Fibroblast of villous mesenchyme (primary cell): ENCODE data around the gene PDGFRB. TPM values are rescaled to one million over a fixed set of nuclear protein-coding genes. Genes with fewer than 3 reads are reported as not detected.

Experiments
- DNase-seq: peaks from one replicate; pipeline ENCODE4 v3.0.0-alpha.2; 2010; ENCODE audit warnings: low read depth
- H3K4me3 ChIP-seq: 2 replicates; pipeline ENCODE4 v1.5.1; 2011; ENCODE audit warnings: low read depth, mild to moderate bottlenecking, low read length
- total RNA-seq: library from RNA; depleted of rRNA; stranded (reverse); fragments of >200 nt; gene quantifications from 2 replicates; pipeline ENCODE4 v1.2.3, GENCODE V29; 2012
- TF ChIP-seq, protein P1 (sequence below): IDR thresholded peaks from 2 replicates; pipeline ENCODE4 v1.5.1; 2012; ENCODE audit warnings: low read depth, mild to moderate bottlenecking, low read length; ENCODE audit not compliant: insufficient read depth

The PDGFRB gene
- total RNA-seq, 1 donor, result 341 TPM

DNA sequence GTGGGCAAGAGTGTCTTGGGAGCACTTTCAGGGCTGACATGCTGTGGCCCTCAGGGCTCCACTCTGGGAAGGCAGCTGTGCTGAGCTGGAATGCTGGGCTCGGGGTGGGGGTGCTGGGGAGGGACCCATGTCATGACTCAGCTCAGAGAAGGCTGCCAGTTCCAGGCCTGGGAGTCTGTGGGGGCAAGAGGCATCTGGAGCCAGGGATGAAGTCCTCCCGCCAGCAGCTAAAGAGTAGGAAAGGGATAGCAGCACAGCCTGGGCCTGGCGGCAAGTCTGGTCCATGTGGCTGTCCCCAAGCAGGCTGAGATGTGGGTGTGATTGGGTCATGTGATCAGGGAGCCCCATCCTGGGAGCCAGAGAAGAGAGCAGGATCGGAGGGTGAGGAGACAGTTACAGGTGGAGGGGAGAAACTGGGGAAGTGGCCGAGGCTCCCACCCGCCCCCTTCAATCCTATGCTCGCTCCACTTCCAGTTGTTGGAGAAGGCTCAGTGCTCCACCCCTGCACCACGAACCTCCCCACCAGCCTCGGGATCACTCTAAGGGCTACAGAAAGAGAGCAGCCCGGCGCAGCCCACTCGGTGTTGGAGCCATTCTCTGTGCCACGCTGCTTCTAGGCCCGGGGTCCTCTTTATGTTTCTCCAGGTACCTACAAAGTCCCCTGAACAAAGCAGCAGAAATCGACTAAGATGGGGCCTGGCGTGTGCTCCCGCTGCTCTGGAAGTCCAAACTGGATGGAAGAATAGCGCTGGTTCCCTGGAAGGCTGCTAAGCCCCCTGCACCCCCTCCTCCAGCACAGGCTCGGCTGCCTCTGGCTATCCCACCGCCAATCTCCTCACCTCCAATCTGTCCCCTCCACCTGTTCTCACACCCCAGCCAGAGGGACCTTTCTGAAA, 12.0 kb downstream of the PDGFRB start:
- TF ChIP-seq, protein P1, sequence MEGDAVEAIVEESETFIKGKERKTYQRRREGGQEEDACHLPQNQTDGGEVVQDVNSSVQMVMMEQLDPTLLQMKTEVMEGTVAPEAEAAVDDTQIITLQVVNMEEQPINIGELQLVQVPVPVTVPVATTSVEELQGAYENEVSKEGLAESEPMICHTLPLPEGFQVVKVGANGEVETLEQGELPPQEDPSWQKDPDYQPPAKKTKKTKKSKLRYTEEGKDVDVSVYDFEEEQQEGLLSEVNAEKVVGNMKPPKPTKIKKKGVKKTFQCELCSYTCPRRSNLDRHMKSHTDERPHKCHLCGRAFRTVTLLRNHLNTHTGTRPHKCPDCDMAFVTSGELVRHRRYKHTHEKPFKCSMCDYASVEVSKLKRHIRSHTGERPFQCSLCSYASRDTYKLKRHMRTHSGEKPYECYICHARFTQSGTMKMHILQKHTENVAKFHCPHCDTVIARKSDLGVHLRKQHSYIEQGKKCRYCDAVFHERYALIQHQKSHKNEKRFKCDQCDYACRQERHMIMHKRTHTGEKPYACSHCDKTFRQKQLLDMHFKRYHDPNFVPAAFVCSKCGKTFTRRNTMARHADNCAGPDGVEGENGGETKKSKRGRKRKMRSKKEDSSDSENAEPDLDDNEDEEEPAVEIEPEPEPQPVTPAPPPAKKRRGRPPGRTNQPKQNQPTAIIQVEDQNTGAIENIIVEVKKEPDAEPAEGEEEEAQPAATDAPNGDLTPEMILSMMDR, result no peak
- peak overlapping the region; percentile 24 for H3K4me3 ChIP-seq
- DNase-seq, result peak; percentile 97

DNA sequence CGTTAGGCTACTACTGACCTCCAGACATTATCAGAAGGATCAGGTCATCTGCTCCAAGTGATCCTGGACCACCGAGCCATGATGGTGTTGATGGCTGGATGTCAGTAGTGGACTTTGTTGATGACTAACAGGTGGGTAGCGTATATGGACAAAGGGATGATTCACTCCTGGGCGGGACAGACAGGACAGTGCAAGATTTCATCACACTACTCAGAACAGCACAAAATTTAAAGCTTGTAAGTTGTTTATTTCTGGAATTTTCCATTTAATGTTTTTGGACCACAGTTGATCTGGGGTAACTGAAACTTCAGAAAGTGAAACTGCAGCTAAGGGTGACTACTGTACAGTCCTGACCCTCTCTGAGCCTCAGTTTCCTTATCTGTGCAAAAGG, 12.7 kb downstream of the PDGFRB start:
- TF ChIP-seq, protein P1, result no peak
- no peak overlapping the region for H3K4me3 ChIP-seq
- DNase-seq, result peak; percentile 98

DNA sequence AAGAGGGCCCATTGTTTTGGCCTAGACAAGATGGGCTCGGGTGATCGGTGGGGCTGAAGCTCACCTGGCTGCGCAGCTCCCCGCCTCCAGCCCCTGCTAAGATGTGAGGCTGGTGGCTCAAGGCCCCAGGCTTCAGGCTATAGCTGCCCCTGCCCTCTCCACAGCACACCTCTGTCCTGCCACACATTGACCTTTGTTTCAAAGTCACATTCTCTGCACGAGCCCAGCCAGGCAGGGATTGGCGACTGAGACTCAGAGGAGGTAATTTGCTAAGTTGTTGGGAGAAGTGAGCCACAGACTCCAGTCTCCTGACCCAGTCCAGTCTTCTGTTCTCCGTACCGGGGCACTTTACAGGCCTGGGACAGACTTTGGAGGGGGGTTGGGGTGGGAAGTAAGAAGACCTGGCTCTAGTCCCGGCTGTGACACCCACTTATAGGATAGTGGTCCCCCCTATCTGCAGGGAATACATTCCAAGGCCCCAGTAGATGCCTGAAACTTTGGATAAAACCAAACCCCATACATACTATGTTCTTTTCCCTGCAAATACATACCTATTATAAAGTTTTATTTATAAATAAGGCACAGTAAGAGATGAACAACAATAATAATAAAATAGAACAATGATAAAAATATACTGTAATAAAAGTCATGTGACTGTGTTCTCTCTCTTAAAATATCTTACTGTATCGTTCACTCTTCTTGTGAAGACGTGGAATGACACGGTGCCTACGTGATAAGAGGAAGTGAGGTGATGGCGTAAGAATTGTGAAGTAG, 13.3 kb downstream of the PDGFRB start:
- no peak overlapping the region for H3K4me3 ChIP-seq
- DNase-seq, result no peak
- TF ChIP-seq, protein P1, result no peak

DNA sequence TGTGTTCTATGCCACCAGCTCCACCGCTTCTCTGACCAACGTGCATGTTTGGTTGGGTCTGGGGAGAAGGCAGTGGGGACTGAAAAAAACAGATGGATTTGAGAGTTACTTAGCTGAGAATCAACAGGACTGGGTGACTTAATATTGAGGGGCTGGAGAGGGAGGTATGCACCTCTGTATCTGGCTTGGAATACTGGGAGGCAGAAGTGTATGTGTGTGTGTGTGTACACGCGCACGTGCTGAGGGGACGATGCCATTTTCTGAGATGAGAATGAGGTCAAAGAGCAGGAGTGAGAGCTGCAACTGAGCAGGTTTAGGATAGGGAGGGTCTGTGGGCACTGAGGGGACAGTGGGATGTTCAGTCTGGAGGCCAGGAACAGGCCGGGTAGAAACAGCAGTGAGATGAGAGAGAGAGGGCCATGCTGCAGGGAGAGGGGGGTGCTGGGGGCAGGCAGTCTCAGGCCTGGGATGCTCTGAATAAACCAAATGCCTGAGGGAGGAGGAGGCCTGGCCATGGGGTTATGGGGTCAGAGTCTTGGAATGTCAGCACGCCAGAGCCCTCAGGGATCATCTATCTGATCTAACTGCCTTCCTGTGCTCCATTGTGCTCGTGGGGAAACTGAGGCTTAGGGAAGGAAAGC, 14.0 kb downstream of the PDGFRB start:
- peak; percentile 92 for DNase-seq
- TF ChIP-seq, protein P1, result no peak
- H3K4me3 ChIP-seq, result no peak overlapping the region

DNA sequence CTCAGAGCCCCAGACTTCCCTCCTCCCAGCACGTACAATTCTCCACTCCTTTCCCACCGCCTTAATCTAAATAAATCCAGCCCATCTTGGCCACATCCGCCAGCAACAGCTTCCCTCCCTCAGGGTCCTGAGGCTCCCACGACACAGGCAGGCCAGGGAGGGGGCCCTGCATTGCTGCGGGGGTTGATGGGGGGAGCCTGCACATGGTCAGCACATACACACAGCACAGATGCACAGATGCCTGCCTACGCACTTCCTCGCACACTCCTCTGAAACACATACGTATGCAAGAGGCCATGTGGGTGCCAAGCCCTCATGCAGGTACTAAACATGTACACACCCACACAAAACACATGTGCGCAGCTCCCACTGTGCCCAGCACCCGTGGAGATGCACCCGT, 14.8 kb downstream of the PDGFRB start:
- TF ChIP-seq, protein P1, result no peak
- DNase-seq, result peak; percentile 99
- no peak overlapping the region for H3K4me3 ChIP-seq

DNA sequence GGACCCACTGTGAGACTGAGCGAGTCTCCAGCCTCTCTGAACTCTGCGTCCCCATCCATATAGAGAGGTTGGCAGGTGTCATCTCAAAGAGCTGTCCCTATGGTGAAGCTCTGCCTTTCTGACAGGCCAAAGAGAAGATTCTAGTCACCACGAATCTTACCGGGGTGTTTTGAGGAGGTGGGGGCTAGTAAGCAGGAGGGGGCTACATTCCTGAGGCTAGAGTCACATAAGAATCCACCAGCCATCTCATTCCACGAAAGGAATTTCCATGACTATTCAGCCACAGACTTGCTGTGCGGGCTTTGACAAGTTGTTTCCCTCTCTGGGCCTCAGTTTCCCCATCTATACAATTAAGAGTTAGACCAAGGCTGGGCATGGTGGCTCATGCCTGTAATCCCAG, 16.3 kb downstream of the PDGFRB start:
- TF ChIP-seq, protein P1, result no peak
- H3K4me3 ChIP-seq, result peak overlapping the region; percentile 5
- peak; percentile 57 for DNase-seq
